Body of pancreas (tissue), 4 donors: Measurements from ENCODE around the gene MGAT4B.

ENCODE experiments used
- POLR2A ChIP-seq, 3 donors: fragments of 450-650 bp; IDR thresholded peaks; one replicate each; pipeline ENCODE4 v1.6.1; 2016; ENCODE audit warnings: antibody characterized with exemption in 3 of 3, mild to moderate bottlenecking in 2 of 3
- TF ChIP-seq, protein P1 (sequence below), 7 experiments: fragments of 450-650 bp in 4 of 7; fragments of 200-600 bp in 3 of 7; sonication (generic) in 3 of 7; IDR thresholded peaks; one replicate each; pipeline ENCODE4 v1.5.1; 2016 to 2019; ENCODE audit warnings: antibody characterized with exemption in 7 of 7

DNA sequence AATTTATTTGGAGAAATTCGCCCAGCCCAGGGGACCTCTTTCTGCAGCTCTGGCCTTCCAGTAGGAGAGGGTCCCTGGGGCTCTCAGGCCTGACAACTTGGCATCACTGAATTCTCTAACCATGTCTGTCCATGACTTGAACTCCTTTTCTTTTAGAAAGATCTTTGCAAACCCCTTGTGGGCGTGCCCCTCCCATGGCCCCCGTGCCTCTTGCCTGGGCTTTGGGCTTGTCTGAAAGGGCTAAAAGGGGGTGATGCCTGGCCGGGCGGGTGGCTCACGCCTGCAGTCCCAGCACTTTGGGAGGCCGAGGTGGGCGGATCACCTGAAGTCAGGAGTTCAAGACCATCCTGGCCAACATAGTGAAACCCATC is 10.8 kb upstream of the MGAT4B start:
- TF ChIP-seq POLR2A (IDR thresholded peaks at IDR 0.05) = no peak
- TF ChIP-seq, protein P1, sequence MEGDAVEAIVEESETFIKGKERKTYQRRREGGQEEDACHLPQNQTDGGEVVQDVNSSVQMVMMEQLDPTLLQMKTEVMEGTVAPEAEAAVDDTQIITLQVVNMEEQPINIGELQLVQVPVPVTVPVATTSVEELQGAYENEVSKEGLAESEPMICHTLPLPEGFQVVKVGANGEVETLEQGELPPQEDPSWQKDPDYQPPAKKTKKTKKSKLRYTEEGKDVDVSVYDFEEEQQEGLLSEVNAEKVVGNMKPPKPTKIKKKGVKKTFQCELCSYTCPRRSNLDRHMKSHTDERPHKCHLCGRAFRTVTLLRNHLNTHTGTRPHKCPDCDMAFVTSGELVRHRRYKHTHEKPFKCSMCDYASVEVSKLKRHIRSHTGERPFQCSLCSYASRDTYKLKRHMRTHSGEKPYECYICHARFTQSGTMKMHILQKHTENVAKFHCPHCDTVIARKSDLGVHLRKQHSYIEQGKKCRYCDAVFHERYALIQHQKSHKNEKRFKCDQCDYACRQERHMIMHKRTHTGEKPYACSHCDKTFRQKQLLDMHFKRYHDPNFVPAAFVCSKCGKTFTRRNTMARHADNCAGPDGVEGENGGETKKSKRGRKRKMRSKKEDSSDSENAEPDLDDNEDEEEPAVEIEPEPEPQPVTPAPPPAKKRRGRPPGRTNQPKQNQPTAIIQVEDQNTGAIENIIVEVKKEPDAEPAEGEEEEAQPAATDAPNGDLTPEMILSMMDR (IDR thresholded peaks at IDR 0.05) = no peak
